Inferior parietal cortex (tissue), 1 donor: ENCODE measurements around the gene RBMS3.
A peak's percentile ranks its signal among the peaks of the same experiment; 100 is the strongest.

Experiments used
- DNase-seq: peaks from one replicate; pipeline ENCODE4 v3.0.0-alpha.2; 2016; ENCODE audit errors: extremely low spot score

Gene RBMS3

GRCh38 chr3:29525254-29525881 is 244.5 kb downstream of the RBMS3 start:
- no peak for DNase-seq

- DNase-seq = no peak
Measured at GRCh38 chr3:29527246-29527645, 246.4 kb downstream of the RBMS3 start.

- DNase-seq = no peak
Measured at GRCh38 chr3:29531644-29532043, 250.8 kb downstream of the RBMS3 start.

- no peak for DNase-seq
Measured at GRCh38 chr3:29532473-29532872, 251.6 kb downstream of the RBMS3 start.

- no peak for DNase-seq
Measured at GRCh38 chr3:29534006-29534405, 253.1 kb downstream of the RBMS3 start.

GRCh38 chr3:29536016-29536758 is 255.3 kb downstream of the RBMS3 start:
- no peak for DNase-seq

- no peak for DNase-seq
Measured at GRCh38 chr3:29537889-29538609, 257.2 kb downstream of the RBMS3 start.

- no peak for DNase-seq
Measured at GRCh38 chr3:29538610-29538958, 257.7 kb downstream of the RBMS3 start.

- no peak for DNase-seq
Measured at GRCh38 chr3:29540544-29540943, 259.7 kb downstream of the RBMS3 start.

GRCh38 chr3:29544701-29545363 is 264.0 kb downstream of the RBMS3 start:
- DNase-seq = no peak

GRCh38 chr3:29545615-29546014 is 264.7 kb downstream of the RBMS3 start:
- no peak for DNase-seq

GRCh38 chr3:29552051-29552450 is 271.2 kb downstream of the RBMS3 start:
- DNase-seq = no peak

GRCh38 chr3:29554566-29554965 is 273.7 kb downstream of the RBMS3 start:
- DNase-seq = no peak

GRCh38 chr3:29555590-29555989 is 274.7 kb downstream of the RBMS3 start:
- DNase-seq = no peak

GRCh38 chr3:29557186-29557585 is 276.3 kb downstream of the RBMS3 start:
- DNase-seq = no peak

GRCh38 chr3:29557825-29558224 is 277.0 kb downstream of the RBMS3 start:
- no peak for DNase-seq

- DNase-seq = no peak
Measured at GRCh38 chr3:29559741-29560465, 279.0 kb downstream of the RBMS3 start.

- no peak for DNase-seq
Measured at GRCh38 chr3:29561651-29562149, 280.8 kb downstream of the RBMS3 start.

- DNase-seq = no peak
Measured at GRCh38 chr3:29565236-29565635, 284.4 kb downstream of the RBMS3 start.

- no peak for DNase-seq
Measured at GRCh38 chr3:29567501-29567900, 286.6 kb downstream of the RBMS3 start.

- peak; percentile 26 for DNase-seq
Measured at GRCh38 chr3:29568355-29568754, 287.5 kb downstream of the RBMS3 start.

- no peak for DNase-seq
Measured at GRCh38 chr3:29576181-29576580, 295.3 kb downstream of the RBMS3 start.
